Mesendoderm (in vitro differentiated cells): Measurements from ENCODE around the gene UEVLD.

Experiments used
- DNase-seq: peaks from one replicate; pipeline ENCODE4 v3.0.0; 2013
- H2AK5ac ChIP-seq: 2 replicates; pipeline ENCODE4 v1.6.1; 2013; ENCODE audit warnings: low read length, inconsistent platforms
- H2BK120ac ChIP-seq: 2 replicates; pipeline ENCODE4 v1.6.1; 2013; ENCODE audit warnings: low read depth, mild to moderate bottlenecking, low read length, moderate library complexity, mixed read lengths
- H2BK15ac ChIP-seq: replicated peaks from 2 replicates; pipeline ENCODE4 v1.6.1; 2013; ENCODE audit warnings: low read depth, mild to moderate bottlenecking, moderate library complexity
- H2BK5ac ChIP-seq: 2 replicates; pipeline ENCODE4 v1.6.1; 2013; ENCODE audit warnings: low read length, inconsistent platforms
- H3K18ac ChIP-seq: 2 replicates; pipeline ENCODE4 v1.6.1; 2013; ENCODE audit warnings: mild to moderate bottlenecking, low read length, mixed read lengths
- H3K23ac ChIP-seq: one replicate; pipeline ENCODE4 v1.6.1; 2013; ENCODE audit warnings: low read length
- H3K27ac ChIP-seq: 2 replicates; pipeline ENCODE4 v1.5.1; 2013; ENCODE audit warnings: low read depth, mild to moderate bottlenecking, inconsistent platforms, low read length, moderate library complexity
- H3K27me3 ChIP-seq: 2 replicates; pipeline ENCODE4 v1.6.1; 2013; ENCODE audit warnings: low read length, control low read depth, mild to moderate bottlenecking, inconsistent platforms; ENCODE audit not compliant: insufficient read depth, poor library complexity
- H3K36me3 ChIP-seq: 2 replicates; pipeline ENCODE4 v1.6.1; 2013; ENCODE audit warnings: low read length, inconsistent platforms; ENCODE audit not compliant: control insufficient read depth, insufficient read depth
- H3K4ac ChIP-seq: one replicate; pipeline ENCODE4 v1.6.1; 2013; ENCODE audit warnings: low read depth, mild to moderate bottlenecking, low read length, moderate library complexity
- H3K4me1 ChIP-seq: 2 replicates; pipeline ENCODE4 v1.6.1; 2013; ENCODE audit warnings: low read depth, low read length, inconsistent platforms; ENCODE audit not compliant: control insufficient read depth
- H3K4me2 ChIP-seq: 2 replicates; pipeline ENCODE4 v1.6.1; 2013; ENCODE audit warnings: low read length
- H3K4me3 ChIP-seq: 2 replicates; pipeline ENCODE4 v1.5.1; 2013; ENCODE audit warnings: mild to moderate bottlenecking, low read length
- H3K56ac ChIP-seq: one replicate; pipeline ENCODE4 v1.6.1; 2013; ENCODE audit warnings: low read length
- H3K79me1 ChIP-seq: 2 replicates; pipeline ENCODE4 v1.6.1; 2013; ENCODE audit warnings: low read length, inconsistent platforms
- H3K79me2 ChIP-seq: 2 replicates; pipeline ENCODE4 v1.6.1; 2013; ENCODE audit warnings: mild to moderate bottlenecking, low read length; ENCODE audit not compliant: control insufficient read depth, insufficient read depth
- H3K9ac ChIP-seq: 2 replicates; pipeline ENCODE4 v1.6.1; 2013; ENCODE audit warnings: low read length, inconsistent platforms
- H4K5ac ChIP-seq: one replicate; pipeline ENCODE4 v1.6.1; 2013; ENCODE audit warnings: low read length
- H4K8ac ChIP-seq: one replicate; pipeline ENCODE4 v1.6.1; 2013; ENCODE audit warnings: low read depth, mild to moderate bottlenecking, control low read depth, low read length, moderate library complexity
- WGBS: extraction: QIAGEN DNeasy Blood & Tissue Kit; methylation state at CpG from one replicate; pipeline ENCODE4 v1.1.7; 2013; ENCODE audit warnings: low lambda C conversion rate, missing lambda C conversion rate; ENCODE audit not compliant: insufficient coverage; ENCODE audit errors: extremely low coverage; 5-methylcytosine and 5-hydroxymethylcytosine counted together

The UEVLD gene

DNA sequence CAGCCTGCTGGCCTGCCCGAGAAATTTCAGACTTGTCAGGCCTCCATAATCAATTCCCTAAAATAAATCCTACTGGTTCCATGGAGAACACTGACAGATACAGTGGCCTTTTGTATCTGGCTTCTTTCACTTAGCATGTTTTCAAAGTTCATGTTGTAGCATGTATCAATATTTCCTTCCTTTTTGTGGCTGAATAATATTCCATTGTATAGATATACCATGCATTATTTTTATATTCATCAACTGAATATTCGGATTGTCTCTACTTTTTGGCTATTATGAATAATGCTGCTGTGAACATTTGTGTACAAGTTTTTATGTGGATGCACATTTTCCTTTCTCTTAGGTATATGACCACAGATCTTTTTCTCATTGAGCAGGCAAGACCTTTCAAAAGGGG, 35.2 kb upstream of the UEVLD start:
- no peaks in the 10 kb centered on the region for H3K36me3 ChIP-seq
- WGBS = no CpG with 5 or more reads among the region's 2 CpGs
- no peaks in the 10 kb centered on the region for H3K27me3 ChIP-seq
- peaks cover 43% of the 10 kb centered on the region for H3K79me2 ChIP-seq
- no peak overlapping the region for H3K9ac ChIP-seq
- H3K4me2 ChIP-seq = no peak overlapping the region
- no peak overlapping the region for H3K56ac ChIP-seq
- no peak overlapping the region for H3K4me3 ChIP-seq
- H3K79me1 ChIP-seq = peaks cover 7% of the 10 kb centered on the region
- no peak overlapping the region for H3K4ac ChIP-seq
- no peak overlapping the region for H2BK120ac ChIP-seq
- no peak overlapping the region for H2BK5ac ChIP-seq
- H4K8ac ChIP-seq = no peak overlapping the region
- no peak overlapping the region for H3K18ac ChIP-seq
- H3K27ac ChIP-seq = no peak overlapping the region
- H2BK15ac ChIP-seq = no peak overlapping the region
- no peak overlapping the region for H4K5ac ChIP-seq
- H3K4me1 ChIP-seq = no peaks in the 10 kb centered on the region
- H2AK5ac ChIP-seq = no peak overlapping the region
- no peak for DNase-seq
- no peak overlapping the region for H3K23ac ChIP-seq

DNA sequence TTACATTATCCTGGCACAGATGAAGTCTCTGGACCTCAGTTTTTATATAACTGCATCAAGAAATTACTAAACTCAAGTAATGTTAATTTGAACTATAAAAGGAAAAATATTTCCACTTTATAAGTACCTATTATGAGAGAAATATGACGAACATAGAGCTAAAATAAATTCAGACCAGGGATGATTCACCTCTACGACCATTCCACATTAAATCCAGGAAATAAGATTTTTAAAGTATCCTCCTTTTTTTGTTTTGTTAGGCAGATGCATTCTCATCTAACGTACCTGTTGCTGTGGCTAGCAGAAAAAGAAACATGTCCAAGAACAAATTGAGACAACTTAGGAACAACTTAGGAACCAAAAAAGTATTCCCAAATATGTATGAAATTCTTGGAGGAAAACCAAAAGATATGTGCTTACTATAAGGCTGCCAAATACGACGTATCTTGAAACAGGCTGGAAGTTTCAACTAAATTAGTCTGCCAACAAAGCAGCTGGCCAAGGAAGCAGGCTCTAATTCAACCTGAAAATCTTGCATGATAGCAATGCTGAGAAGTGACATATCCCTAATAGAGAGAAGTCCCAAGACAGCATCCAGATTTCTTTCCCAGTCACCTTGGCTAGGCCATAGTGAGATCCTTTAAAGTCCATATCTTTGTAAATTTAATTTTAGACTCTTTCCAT, 29.9 kb upstream of the UEVLD start:
- Histone ChIP-seq H3K27ac (no peak overlapping the region), H2BK120ac (no peak overlapping the region), H4K8ac (no peak overlapping the region), H3K4me1 (no peaks in the 10 kb centered on the region), H3K4me2 (no peak overlapping the region), H3K9ac (no peak overlapping the region), H2BK15ac (no peak overlapping the region), H3K79me2 (peaks cover 22% of the 10 kb centered on the region), H3K18ac (no peak overlapping the region), H3K79me1 (peaks cover 4% of the 10 kb centered on the region), H3K4ac (no peak overlapping the region), H3K23ac (no peak overlapping the region), H2AK5ac (no peak overlapping the region), H3K4me3 (no peak overlapping the region), H2BK5ac (no peak overlapping the region), H3K36me3 (no peaks in the 10 kb centered on the region), H3K56ac (no peak overlapping the region), H4K5ac (no peak overlapping the region), H3K27me3 (no peaks in the 10 kb centered on the region)
- no CpG with 5 or more reads among the region's 5 CpGs for WGBS
- DNase-seq = no peak

DNA sequence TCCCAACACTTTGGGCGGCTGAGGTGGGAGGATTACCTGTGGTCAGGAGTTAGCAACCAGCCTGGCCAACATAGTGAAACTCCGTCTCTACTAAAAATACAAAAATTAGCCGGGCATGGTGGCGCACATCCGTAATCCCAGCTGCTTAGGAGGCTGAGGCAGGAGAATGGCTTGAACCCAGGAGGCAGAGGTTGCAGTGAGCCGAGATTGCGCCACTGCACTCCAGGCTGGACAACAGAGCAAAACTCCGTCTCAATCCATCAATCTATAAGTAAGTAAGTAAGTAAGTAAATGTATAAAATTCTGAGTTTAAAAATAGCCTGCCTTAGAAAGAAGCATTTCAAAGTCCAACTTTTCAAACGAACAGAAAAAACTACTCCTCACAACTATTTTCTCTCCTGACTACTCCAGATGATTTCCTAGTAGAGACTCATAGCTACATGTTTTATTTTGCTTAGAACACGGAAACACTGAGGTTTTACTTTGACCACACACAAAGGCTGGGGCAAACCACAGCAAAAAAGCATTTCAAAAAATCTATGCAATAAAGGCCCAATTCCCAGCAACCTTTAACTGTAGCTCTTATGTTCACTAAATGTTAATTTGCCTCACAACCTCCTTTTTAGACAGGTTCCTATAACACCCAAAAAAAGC, 29.3 kb upstream of the UEVLD start:
- Histone ChIP-seq H3K79me2 (peaks cover 21% of the 10 kb centered on the region), H3K4ac (no peak overlapping the region), H3K27me3 (no peaks in the 10 kb centered on the region), H3K4me3 (no peak overlapping the region), H2BK120ac (no peak overlapping the region), H2AK5ac (no peak overlapping the region), H3K4me1 (no peaks in the 10 kb centered on the region), H3K27ac (no peak overlapping the region), H3K56ac (no peak overlapping the region), H3K9ac (no peak overlapping the region), H4K8ac (no peak overlapping the region), H2BK5ac (no peak overlapping the region), H3K4me2 (no peak overlapping the region), H2BK15ac (no peak overlapping the region), H3K79me1 (peaks cover 4% of the 10 kb centered on the region), H3K36me3 (no peaks in the 10 kb centered on the region), H4K5ac (no peak overlapping the region), H3K23ac (no peak overlapping the region), H3K18ac (no peak overlapping the region)
- WGBS = no CpG with 5 or more reads among the region's 10 CpGs
- no peak for DNase-seq

DNA sequence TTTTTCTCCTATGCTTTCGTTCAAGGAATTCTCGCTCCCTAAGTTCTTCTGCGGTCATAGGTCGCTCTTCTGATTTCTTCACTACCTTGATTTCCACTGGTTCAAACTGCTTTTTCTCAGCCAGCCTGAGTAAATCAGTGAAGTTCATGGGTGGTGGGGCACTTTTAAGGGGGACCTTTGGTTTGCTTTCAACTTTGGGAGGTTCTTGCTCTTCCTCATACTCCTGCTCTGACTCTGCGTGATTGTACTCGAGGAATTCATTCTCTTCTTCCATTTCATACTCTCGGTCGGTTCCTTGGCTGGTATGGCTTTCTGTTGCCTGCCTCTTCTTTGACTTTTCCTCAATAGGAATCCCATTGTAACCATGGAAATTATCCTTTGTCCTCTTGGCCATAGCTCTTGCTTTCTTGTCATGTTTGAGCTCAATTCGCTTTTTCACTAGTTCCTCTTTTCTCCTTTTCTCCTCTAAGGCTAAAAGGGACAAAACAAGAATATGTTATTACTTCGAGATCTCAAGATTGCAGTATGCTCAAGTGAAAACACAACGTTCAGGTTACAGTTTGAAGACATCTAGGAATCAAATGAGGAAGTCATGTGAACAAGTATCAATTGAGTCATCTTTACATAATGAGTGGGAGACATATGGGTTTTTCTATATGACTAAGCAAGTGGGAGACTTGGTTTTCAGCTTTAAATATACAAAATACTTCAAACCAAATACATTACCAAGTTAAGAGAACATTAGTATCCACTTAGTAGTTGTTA, 27.3 kb upstream of the UEVLD start:
- Histone ChIP-seq H4K8ac (no peak overlapping the region), H3K36me3 (no peaks in the 10 kb centered on the region), H3K27me3 (no peaks in the 10 kb centered on the region), H3K23ac (no peak overlapping the region), H3K9ac (no peak overlapping the region), H2BK120ac (no peak overlapping the region), H3K79me2 (peaks cover 8% of the 10 kb centered on the region), H2BK15ac (no peak overlapping the region), H2BK5ac (no peak overlapping the region), H3K4me1 (no peaks in the 10 kb centered on the region), H3K4me3 (no peak overlapping the region), H3K56ac (no peak overlapping the region), H3K4ac (no peak overlapping the region), H3K79me1 (peaks cover 2% of the 10 kb centered on the region), H2AK5ac (no peak overlapping the region), H3K27ac (no peak overlapping the region), H4K5ac (no peak overlapping the region), H3K4me2 (no peak overlapping the region), H3K18ac (no peak overlapping the region)
- DNase-seq = no peak
- no CpG with 5 or more reads among the region's 11 CpGs for WGBS

DNA sequence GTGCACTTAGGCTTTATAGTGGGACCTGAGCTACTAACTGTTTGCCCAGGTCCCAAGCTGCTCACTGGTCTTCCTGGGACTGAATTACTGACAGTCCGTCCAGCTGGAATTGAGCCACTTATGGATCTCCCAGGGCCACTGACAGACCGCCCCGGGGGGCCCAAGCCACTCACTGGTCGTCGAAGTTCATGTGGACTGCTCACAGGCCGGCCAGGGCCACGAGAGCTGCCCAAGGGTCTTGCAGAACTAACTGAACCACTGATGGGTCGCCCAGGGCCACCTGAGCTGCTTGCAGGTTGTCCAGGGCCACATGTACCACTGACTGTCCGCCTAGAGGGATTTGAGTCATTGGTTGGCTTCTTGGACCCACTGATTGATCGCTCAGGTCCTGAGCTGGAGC, 26.1 kb upstream of the UEVLD start:
- Histone ChIP-seq H3K27ac (no peak overlapping the region), H2AK5ac (no peak overlapping the region), H3K4me2 (no peak overlapping the region), H2BK15ac (no peak overlapping the region), H3K27me3 (no peaks in the 10 kb centered on the region), H3K4me1 (no peaks in the 10 kb centered on the region), H3K79me1 (peaks cover 2% of the 10 kb centered on the region), H4K5ac (no peak overlapping the region), H3K4me3 (no peak overlapping the region), H3K79me2 (peaks cover 6% of the 10 kb centered on the region), H2BK5ac (no peak overlapping the region), H3K18ac (no peak overlapping the region), H3K23ac (no peak overlapping the region), H3K56ac (no peak overlapping the region), H3K9ac (no peak overlapping the region), H4K8ac (no peak overlapping the region), H3K36me3 (no peaks in the 10 kb centered on the region), H3K4ac (no peak overlapping the region), H2BK120ac (no peak overlapping the region)
- WGBS = no CpG with 5 or more reads among the region's 10 CpGs
- DNase-seq = no peak
